Immature natural killer cell (primary cell): Measurements from ENCODE around the gene FSCN2. TPM values are rescaled to one million over a fixed set of nuclear protein-coding genes. Genes with fewer than 3 reads are reported as not detected.

ENCODE experiments used
- DNase-seq, 3 donors: peaks; one replicate each; pipeline ENCODE4 v3.0.0; 2022; ENCODE audit warnings: mixed read lengths in 1 of 3
- H3K27ac Mint-ChIP-seq, 6 donors: one replicate each; pipeline ENCODE4 v1.8.0; 2020; ENCODE audit warnings: mixed read lengths in 6 of 6, mild to moderate bottlenecking in 5 of 6, inconsistent platforms in 4 of 6, moderate library complexity in 3 of 6
- H3K27me3 Mint-ChIP-seq, 3 donors: one replicate each; pipeline ENCODE4 v1.8.0; 2020 to 2021; ENCODE audit warnings: low read depth in 3 of 3, mild to moderate bottlenecking in 3 of 3, mixed read lengths in 3 of 3, moderate library complexity in 3 of 3, inconsistent platforms in 1 of 3
- H3K36me3 Mint-ChIP-seq, 3 donors: one replicate each; pipeline ENCODE4 v1.8.0; 2020; ENCODE audit warnings: mixed read lengths in 3 of 3, inconsistent platforms in 2 of 3, mild to moderate bottlenecking in 2 of 3
- H3K4me1 Mint-ChIP-seq, 2 donors: one replicate each; pipeline ENCODE4 v1.8.0; 2020; ENCODE audit warnings: inconsistent platforms in 2 of 2, mild to moderate bottlenecking in 2 of 2, mixed read lengths in 2 of 2, moderate library complexity in 1 of 2
- H3K4me3 Mint-ChIP-seq, 5 donors: one replicate each; pipeline ENCODE4 v1.8.0; 2020; ENCODE audit warnings: mild to moderate bottlenecking in 5 of 5, mixed read lengths in 5 of 5, inconsistent platforms in 3 of 5, moderate library complexity in 3 of 5
- H3K9me3 Mint-ChIP-seq, 6 donors: one replicate each; pipeline ENCODE4 v1.8.0; 2020; ENCODE audit warnings: mild to moderate bottlenecking in 6 of 6, mixed read lengths in 6 of 6, inconsistent platforms in 4 of 6, moderate library complexity in 3 of 6
- polyA plus RNA-seq, 3 donors: library from polyadenylated mRNA; unstranded; fragments of 300-500 nt; fragmentation: Illumina TruSeq; gene quantifications; one replicate each; pipeline ENCODE4 v1.2.3, GENCODE V29; 2021

Gene FSCN2
- polyA plus RNA-seq, 3 donors from 2014 or later: 0.23 TPM; not detected in 2

DNA sequence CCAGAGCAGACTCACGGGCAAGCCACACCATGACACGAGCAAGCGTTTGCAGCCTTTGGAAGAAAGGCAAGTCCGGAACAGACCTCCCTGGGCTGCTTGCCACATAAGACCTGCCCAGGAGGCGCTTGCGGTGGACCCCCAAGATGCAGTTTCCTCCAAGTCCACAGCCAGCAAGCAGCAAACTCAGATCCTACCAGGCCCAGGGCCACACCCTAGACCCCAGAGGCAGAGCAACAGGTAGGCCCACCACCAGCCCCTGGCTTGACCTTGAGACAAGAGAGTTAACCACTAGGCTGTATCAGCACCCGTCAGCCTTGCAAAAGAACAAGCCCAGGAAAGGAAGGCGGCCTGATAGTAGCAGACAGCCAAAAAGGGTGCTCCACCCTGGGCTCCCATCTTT is 21.6 kb downstream of the FSCN2 start:
- H3K9me3 Mint-ChIP-seq: no peaks in the 10 kb centered on the region
- H3K4me3 Mint-ChIP-seq: peak overlapping the region; percentile 45 to 86 (median 81)
- H3K36me3 Mint-ChIP-seq: peaks cover 0 to 7% (median 0%) of the 10 kb centered on the region in 3 donors
- peaks cover 33 to 34% of the 10 kb centered on the region in 2 donors for H3K4me1 Mint-ChIP-seq
- H3K27ac Mint-ChIP-seq: peak overlapping the region in 2 of 6 donors; percentile 5 to 74
- DNase-seq: no peak
- H3K27me3 Mint-ChIP-seq: peaks cover 5 to 18% (median 6%) of the 10 kb centered on the region in 3 donors

DNA sequence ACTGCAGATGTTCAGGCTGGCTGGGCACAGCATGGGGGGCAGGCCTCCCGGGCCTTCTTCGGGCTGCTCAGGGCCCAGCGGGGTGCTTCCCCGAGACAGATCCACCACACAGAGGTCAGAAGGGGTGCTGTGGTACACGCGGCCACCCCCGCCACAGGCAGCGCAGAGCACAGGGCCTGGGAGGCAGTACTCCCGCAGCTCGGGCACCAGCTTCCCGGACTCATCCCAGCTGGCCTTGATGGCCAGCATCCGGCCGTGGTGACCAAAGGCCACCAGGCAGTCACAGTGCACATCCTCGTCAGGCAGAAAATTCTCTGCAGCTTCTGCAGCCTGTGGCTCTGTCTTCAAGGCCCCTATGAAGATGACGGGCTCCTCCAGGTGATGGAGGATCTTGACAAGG is 22.1 kb downstream of the FSCN2 start:
- Mint-ChIP-seq H3K36me3 (peaks cover 0 to 7% (median 0%) of the 10 kb centered on the region in 3 donors), H3K9me3 (no peaks in the 10 kb centered on the region), H3K27me3 (peaks cover 5 to 18% (median 7%) of the 10 kb centered on the region in 3 donors), H3K4me3 (peak overlapping the region; percentile 62 to 86 (median 81)), H3K27ac (no peak overlapping the region), H3K4me1 (peaks cover 33 to 34% of the 10 kb centered on the region in 2 donors)
- no peak for DNase-seq

DNA sequence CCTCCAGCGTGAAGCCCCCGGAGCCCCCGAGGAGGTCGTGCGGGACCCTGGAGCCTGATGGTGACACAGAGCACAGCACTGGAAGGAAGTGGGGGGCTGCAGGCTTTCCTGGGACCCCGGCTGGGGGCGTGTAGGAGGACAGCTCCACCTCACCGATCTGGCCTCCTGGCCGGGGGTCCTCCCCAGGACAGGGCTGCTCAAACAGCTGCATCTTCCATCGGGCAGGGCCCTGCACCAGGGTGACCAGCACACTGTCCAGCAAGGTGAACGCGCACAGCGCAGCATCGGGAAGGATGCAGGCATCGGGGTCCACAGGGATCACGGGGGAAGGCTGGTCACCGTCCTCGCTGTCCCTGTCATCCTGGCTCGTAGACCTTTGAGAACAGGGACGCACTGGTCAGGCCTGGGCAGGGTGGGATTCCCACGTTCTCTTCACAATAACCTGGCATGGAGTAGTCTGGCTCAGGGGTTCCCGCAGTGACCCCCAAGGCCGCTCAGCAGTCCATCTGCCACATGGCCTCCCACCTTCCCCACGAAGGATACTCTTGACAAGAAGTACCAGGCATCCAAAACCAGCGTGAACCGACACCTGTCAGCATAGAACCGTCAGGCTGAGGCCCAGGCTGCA is 22.8 kb downstream of the FSCN2 start:
- Mint-ChIP-seq H3K27me3 (peaks cover 5 to 18% (median 7%) of the 10 kb centered on the region in 3 donors), H3K27ac (peak overlapping the region in 4 of 6 donors; percentile 23 to 73 (median 49)), H3K9me3 (no peaks in the 10 kb centered on the region)

DNA sequence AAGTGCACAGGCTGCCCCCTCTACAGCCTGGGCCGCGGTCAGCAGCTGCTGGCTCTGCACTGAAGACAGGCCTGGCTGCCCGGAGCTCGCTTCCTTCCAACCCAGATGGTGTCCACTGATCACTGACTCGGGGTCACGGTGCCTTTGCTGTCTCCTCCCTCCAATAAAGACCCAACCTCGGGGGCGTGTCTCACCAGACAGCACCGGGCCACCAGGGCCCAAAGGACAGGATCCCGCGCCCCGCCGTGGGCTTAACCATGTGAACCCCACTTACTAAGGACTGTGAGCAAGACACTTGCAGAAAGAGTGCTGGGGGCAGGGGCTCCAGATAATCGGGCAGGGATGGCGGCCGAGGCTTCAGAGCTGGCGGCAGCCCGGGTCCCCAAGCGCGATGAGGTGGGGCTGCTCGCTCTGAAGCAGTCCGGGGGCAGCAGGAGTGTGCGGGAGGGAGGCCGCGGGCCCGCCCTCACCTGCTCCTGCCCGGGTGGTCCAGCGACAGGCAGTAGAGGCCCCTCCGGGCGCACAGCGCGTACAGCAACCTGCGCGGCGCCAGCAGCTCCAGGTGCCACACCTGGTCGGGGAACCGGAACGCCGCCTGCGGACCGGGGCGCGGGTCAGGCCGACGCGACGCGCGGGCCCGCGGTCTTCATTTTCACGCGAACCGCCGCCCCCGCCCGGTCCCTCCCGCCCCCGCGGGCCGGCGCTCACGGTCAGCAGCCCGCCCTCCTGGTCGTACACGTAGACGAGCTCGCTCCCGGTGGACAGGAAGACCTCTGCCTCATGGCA is 23.5 kb downstream of the FSCN2 start:
- Mint-ChIP-seq H3K27me3 (peaks cover 5 to 18% (median 7%) of the 10 kb centered on the region in 3 donors), H3K4me1 (peaks cover 33 to 36% of the 10 kb centered on the region in 2 donors), H3K9me3 (no peaks in the 10 kb centered on the region), H3K27ac (peak overlapping the region; percentile 23 to 73 (median 50)), H3K36me3 (peaks cover 0 to 7% (median 0%) of the 10 kb centered on the region in 3 donors), H3K4me3 (peak overlapping the region; percentile 81 to 93 (median 82))
- no peak for DNase-seq

More for the DNA sequence above, 22.8 kb downstream of the FSCN2 start:
- Mint-ChIP-seq H3K4me1 (peaks cover 33 to 35% of the 10 kb centered on the region in 2 donors), H3K36me3 (peaks cover 0 to 7% (median 0%) of the 10 kb centered on the region in 3 donors), H3K4me3 (peak overlapping the region; percentile 81 to 86 (median 82))
- no peak for DNase-seq

DNA sequence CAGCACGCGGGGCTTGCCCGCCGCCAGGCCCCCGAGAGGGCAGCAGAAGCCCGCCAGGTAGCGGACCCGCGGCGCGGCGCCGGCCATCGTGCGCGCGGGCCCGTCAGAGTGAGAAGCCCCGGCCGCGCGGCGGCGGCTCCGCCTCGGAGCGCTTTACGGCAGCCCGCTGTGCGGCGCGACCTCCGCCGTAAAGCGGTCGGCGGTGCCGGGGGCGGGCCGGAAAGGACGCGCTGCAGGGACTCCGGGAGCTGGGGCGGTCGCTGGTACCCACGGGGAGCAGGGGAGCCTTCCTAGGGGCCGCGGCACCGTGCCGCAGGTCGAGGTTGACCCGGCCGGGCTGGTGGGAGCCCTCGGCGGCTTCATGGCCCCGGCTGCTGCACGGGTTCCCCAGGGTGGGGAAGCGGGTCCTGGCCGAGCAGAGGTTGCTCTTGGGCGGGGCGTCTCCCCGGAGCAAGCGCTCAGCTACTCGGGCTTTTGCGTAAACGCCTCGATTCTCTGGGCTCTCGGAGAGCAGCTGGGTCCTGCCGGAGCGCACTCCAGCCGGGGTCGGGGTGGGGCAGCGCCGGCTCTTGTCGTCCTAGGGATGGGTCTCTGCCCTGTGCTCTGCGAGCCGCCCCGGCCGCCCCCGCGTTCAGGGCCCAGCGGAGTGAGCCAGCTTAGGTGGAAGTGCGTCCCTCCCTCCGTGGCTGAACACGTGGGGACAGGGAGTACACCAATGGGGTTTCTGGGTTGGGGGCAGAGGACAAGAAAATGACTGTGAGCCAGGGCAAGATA is 24.3 kb downstream of the FSCN2 start, which contains the start of gene FAAP100:
Gene FAAP100 (minus strand): TSS at position 110 of the 774 bp plus-strand sequence. CDS start 23 bp downstream, at position 87.
- DNase-seq: peak; percentile 84 to 87 (median 85)
- Mint-ChIP-seq H3K27ac (peak within 1 kb of the TSS; percentile 83 to 90 (median 86)), H3K4me3 (peak within 1 kb of the TSS; percentile 88 to 93 (median 89)), H3K27me3 (peaks cover 5 to 18% (median 7%) of the 10 kb centered on the region in 3 donors), H3K4me1 (peaks cover 33 to 36% of the 10 kb centered on the region in 2 donors), H3K36me3 (peaks cover 0 to 11% (median 4%) of the 10 kb centered on the region in 3 donors), H3K9me3 (no peaks in the 10 kb centered on the region)

DNA sequence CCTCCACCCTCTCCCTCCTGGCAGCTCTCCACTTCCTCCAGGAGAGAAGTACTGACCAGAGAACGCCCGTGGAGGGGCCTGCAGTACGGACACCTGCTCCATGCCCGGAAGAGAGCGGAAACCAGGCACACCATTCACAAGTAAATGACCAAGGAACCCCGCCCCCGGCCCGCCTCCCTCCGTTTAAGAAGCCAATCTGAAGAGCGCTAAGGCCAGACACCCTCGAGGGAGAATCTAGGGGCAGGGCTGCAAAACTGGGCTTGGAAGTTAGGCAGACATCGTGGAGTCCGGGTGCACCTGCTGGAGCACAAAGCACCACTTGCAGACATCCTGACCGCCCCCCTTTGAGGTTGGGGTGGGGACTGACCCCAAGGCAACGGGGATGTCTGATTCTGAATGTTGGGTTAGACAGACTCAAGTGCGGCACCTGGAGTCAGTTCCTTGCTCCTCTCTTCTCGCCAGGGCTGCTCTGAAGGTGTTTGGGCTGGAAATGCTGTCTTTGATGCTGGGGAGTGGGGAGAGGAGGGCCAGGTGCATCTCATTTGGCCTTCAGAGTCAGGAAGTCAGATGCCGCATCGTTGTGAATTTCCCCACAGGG is 24.9 kb downstream of the FSCN2 start:
- H3K27me3 Mint-ChIP-seq: peaks cover 5 to 18% (median 7%) of the 10 kb centered on the region in 3 donors

DNA sequence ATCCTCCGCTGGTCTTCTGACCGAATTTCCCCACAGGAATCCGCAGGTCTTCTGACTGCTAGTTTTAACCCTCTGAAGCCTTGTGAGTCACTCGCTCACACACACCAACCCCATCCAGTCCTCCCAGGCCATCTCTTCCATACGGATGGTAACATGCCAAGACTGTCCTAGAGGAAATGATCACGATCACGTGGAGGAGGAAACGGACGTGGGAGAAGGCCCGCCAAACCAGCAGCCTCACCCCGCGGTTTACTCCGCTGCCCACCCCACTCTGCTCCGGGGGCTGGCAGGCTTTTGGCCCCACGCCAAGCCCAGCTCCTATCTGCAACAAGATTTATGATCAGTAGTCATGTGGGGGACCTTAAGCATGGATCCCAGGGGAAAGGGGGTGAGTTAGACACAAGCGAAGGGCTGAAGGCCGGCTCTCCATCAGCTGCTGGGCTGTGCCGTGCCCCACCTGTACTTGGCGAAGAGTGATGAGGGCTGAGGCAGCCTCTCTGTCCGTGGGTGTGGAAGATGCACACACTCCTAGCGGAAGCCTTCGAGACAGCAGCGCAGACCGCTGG is 25.5 kb downstream of the FSCN2 start:
- Mint-ChIP-seq H3K9me3 (no peaks in the 10 kb centered on the region), H3K4me1 (peaks cover 33 to 36% of the 10 kb centered on the region in 2 donors), H3K27ac (peak overlapping the region; percentile 83 to 90 (median 86))

More for the DNA sequence above, 24.9 kb downstream of the FSCN2 start:
- H3K4me1 Mint-ChIP-seq: peaks cover 33 to 36% of the 10 kb centered on the region in 2 donors
- peak overlapping the region; percentile 88 to 93 (median 89) for H3K4me3 Mint-ChIP-seq
- H3K27ac Mint-ChIP-seq: peak overlapping the region; percentile 83 to 90 (median 86)
- no peaks in the 10 kb centered on the region for H3K9me3 Mint-ChIP-seq
- peak; percentile 71 to 75 (median 73) for DNase-seq
- H3K36me3 Mint-ChIP-seq: peaks cover 0 to 11% (median 4%) of the 10 kb centered on the region in 3 donors

DNA sequence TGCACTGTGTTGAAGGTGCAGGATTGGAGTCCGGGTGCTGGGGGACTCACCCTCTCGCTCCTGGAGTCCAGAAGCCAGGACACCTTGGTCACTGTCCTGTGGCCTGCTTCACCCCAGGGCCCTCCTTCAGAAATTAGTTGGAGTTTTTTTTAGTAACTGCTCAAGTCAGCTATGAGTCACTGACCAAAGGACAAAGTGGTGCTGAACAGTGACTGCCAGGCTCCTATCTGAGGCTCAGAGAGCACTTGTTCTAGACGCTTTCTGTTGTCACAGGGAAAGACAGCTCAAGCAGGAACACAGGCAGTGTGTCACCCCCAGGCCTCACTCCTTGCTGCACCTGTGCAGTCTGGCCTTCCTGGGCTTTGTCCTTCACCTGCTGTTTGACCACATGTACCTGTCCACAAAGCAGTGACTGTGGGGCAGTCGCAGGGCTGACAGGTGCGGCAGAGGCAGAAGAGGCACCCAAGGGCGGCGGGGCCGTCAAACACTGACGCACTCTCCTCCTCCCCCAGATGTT is 28.1 kb downstream of the FSCN2 start:
- H3K9me3 Mint-ChIP-seq: no peaks in the 10 kb centered on the region
- no peak overlapping the region for H3K4me3 Mint-ChIP-seq
- peaks cover 4 to 11% (median 6%) of the 10 kb centered on the region in 3 donors for H3K36me3 Mint-ChIP-seq
- DNase-seq: no peak
- peaks cover 21 to 24% of the 10 kb centered on the region in 2 donors for H3K4me1 Mint-ChIP-seq
- peaks cover 3 to 13% (median 3%) of the 10 kb centered on the region in 3 donors for H3K27me3 Mint-ChIP-seq
- H3K27ac Mint-ChIP-seq: peak overlapping the region in 1 of 6 donors; percentile 35

More for the DNA sequence above, 25.5 kb downstream of the FSCN2 start:
- no peak for DNase-seq
- Mint-ChIP-seq H3K36me3 (peaks cover 0 to 11% (median 4%) of the 10 kb centered on the region in 3 donors), H3K4me3 (peak overlapping the region; percentile 88 to 93 (median 89)), H3K27me3 (peaks cover 5 to 18% (median 7%) of the 10 kb centered on the region in 3 donors)

DNA sequence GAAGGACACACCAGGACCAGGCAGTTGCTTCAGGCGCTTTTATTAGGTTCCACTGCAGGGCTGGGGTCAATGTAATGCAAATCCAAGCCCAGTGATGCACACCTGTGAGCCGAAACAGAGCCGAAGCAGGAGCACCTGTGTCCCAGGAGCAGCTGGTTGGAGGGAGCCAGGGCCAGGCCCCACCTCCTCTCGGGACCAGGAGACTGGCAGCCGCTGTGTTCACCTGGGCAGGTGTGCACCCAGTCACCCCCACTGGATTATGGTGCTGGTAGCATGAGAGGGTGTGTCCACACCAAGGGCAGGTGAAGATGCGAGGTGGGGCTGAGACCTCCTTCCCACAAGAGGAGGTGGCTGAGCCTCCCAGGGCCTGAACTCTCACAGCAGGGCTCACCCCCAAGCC is 28.7 kb downstream of the FSCN2 start:
- Mint-ChIP-seq H3K27me3 (peaks cover 2 to 10% (median 3%) of the 10 kb centered on the region in 3 donors), H3K9me3 (no peaks in the 10 kb centered on the region), H3K4me3 (no peak overlapping the region), H3K36me3 (peaks cover 4 to 14% (median 7%) of the 10 kb centered on the region in 3 donors), H3K4me1 (peaks cover 17 to 20% of the 10 kb centered on the region in 2 donors), H3K27ac (no peak overlapping the region)
- DNase-seq: no peak

DNA sequence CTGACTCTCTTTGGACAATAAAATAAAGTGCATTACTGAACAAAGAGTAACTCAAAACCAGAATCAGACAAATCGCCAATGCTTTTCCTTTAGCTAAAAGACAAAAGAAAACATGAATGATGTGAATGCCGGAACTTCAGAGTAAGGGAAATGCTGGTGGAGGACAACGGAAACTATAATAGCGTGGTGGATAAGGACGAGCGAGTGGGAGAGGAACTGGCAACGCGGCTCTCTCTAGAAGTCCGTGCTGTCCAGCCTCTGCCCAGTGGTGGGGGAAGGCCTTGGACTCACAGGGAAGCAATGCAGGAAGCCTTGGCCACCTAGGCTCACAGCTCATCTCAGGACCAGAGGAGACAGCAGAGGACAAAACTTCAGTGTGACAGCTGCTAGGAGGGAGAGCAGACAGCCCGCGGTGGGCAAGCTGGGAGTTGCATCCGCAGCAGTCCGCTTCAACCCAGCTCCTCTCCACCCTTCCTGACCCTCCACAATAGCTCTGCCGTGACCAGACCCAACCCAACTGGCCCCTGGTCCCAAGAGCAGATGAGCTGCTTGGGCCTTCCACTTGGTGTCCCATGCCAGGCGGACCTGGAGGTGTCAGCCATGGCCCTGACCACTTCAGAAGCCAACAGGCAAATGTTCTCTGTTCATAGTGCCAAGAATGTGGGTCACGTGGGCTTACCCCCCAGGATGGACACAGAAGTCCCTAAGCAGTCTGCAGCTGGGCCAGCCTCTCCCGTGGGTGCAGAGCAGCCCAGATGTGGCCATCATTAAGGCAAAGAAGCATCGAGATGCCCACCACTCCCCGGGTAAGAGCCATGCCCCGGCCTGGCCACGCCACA is 29.3 kb downstream of the FSCN2 start:
- peak overlapping the region in 1 of 6 donors; percentile 20 for H3K27ac Mint-ChIP-seq
- no peaks in the 10 kb centered on the region for H3K9me3 Mint-ChIP-seq
- peaks cover 17 to 20% of the 10 kb centered on the region in 2 donors for H3K4me1 Mint-ChIP-seq
- peaks cover 2 to 10% (median 3%) of the 10 kb centered on the region in 3 donors for H3K27me3 Mint-ChIP-seq
- no peak overlapping the region for H3K4me3 Mint-ChIP-seq
- peaks cover 4 to 16% (median 7%) of the 10 kb centered on the region in 3 donors for H3K36me3 Mint-ChIP-seq
- no peak for DNase-seq

DNA sequence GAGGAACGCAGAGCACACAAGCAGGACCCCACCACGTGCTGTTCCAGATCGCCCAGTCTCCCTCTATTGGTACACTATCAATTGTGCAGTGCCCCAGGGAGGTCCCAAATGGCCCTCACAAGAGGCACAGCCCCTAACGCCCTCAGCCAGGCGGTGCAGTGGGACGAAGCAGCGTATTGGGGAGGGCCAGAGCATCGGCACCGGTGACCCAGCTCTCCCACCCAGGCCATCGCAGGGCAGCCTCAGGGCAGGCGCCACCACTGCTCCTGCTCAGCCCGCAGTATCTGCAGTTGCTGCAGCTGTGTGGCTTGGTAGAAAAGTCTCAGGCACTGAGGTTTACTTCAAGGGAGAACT is 29.9 kb downstream of the FSCN2 start:
- no peak for DNase-seq
- H3K4me3 Mint-ChIP-seq: no peak overlapping the region
- H3K4me1 Mint-ChIP-seq: peaks cover 15 to 16% of the 10 kb centered on the region in 2 donors
- H3K27ac Mint-ChIP-seq: no peak overlapping the region
- peaks cover 0 to 5% (median 2%) of the 10 kb centered on the region in 3 donors for H3K27me3 Mint-ChIP-seq
- peaks cover 4 to 19% (median 7%) of the 10 kb centered on the region in 3 donors for H3K36me3 Mint-ChIP-seq
- no peaks in the 10 kb centered on the region for H3K9me3 Mint-ChIP-seq
